Measurements from ENCODE around the gene RNLS. TPM values are rescaled to one million over a fixed set of nuclear protein-coding genes. Genes with fewer than 3 reads are reported as not detected.

The RNLS gene
- total and polyA plus RNA-seq, 12 donors = 4.1 to 22.2 (median 17.5) TPM

- intact Hi-C loops (cut with DNase I) = no loop called here
- DNase-seq = peak in 1 of 2 donors; percentile 15
Observed at GRCh38 chr10:88428976-88429375, 154.1 kb downstream of the RNLS start.

GRCh38 chr10:88428442-88428841, 154.7 kb downstream of the RNLS start:
- WGBS, 2 donors = 15 to 16% methylated on average over 1 of the region's 1 CpG
- no peak overlapping the region for H3K4me3 ChIP-seq
- H3K36me3 ChIP-seq = no peaks in the 10 kb centered on the region
- intact Hi-C loops (cut with DNase I) = no loop called here
- peaks cover 0 to 17% (median 8%) of the 10 kb centered on the region in 9 donors for H3K4me1 ChIP-seq
- DNase-seq (no peak), ATAC-seq (peak in 4 of 8 donors; percentile 11 to 63 (median 42))
- no peak for TF ChIP-seq CTCF (IDR thresholded peaks at IDR 0.05)
- H3K27me3 ChIP-seq = no peaks in the 10 kb centered on the region
- no peaks in the 10 kb centered on the region for H3K9me3 ChIP-seq
- H3K27ac ChIP-seq = peak overlapping the region in 1 of 10 donors; percentile 3

More at GRCh38 chr10:88428976-88429375, 154.1 kb downstream of the RNLS start:
- peaks cover 0 to 17% (median 12%) of the 10 kb centered on the region in 9 donors for H3K4me1 ChIP-seq
- no peak overlapping the region for H3K4me3 ChIP-seq
- H3K36me3 ChIP-seq = no peaks in the 10 kb centered on the region
- H3K27ac ChIP-seq = peak overlapping the region in 1 of 10 donors; percentile 3
- no peak for ATAC-seq
- 72 to 92% methylated on average over 1 of the region's 1 CpG for WGBS, 2 donors
- no peaks in the 10 kb centered on the region for H3K9me3 ChIP-seq
- no peak for TF ChIP-seq CTCF (IDR thresholded peaks at IDR 0.05)
- no peaks in the 10 kb centered on the region for H3K27me3 ChIP-seq

GRCh38 chr10:88427024-88427423, 156.1 kb downstream of the RNLS start:
- no peak for TF ChIP-seq CTCF (IDR thresholded peaks at IDR 0.05)
- 85 to 86% methylated on average over 2 of the region's 2 CpGs for WGBS, 2 donors
- no peaks in the 10 kb centered on the region for H3K9me3 ChIP-seq
- H3K4me3 ChIP-seq = no peak overlapping the region
- no peaks in the 10 kb centered on the region for H3K27me3 ChIP-seq
- no peaks in the 10 kb centered on the region for H3K36me3 ChIP-seq
- ATAC-seq (no peak), DNase-seq (no peak)
- peaks cover 0 to 17% (median 8%) of the 10 kb centered on the region in 9 donors for H3K4me1 ChIP-seq
- intact Hi-C loops (cut with DNase I) = no loop called here
- no peak overlapping the region for H3K27ac ChIP-seq

GRCh38 chr10:88424881-88425280, 158.2 kb downstream of the RNLS start:
- Histone ChIP-seq H3K27ac (no peak overlapping the region), H3K27me3 (no peaks in the 10 kb centered on the region), H3K36me3 (no peaks in the 10 kb centered on the region), H3K9me3 (no peaks in the 10 kb centered on the region), H3K4me1 (peaks cover 0 to 17% (median 8%) of the 10 kb centered on the region in 9 donors), H3K4me3 (no peak overlapping the region)
- DNase-seq = no peak
- intact Hi-C loops (cut with DNase I) = no loop called here
- no peak for ATAC-seq
- TF ChIP-seq CTCF (IDR thresholded peaks at IDR 0.05) = no peak
- 67 to 68% methylated on average over 5 of the region's 5 CpGs for WGBS, 2 donors

Measured in heart right ventricle (tissue), 16 donors.